Measurements from ENCODE around the gene CPEB3. TPM values are rescaled to one million over a fixed set of nuclear protein-coding genes. Genes with fewer than 3 reads are reported as not detected.
A peak's percentile ranks its signal among the peaks of the same experiment; 100 is the strongest.

CPEB3 gene
- total RNA-seq, 2 donors from 2014 or later, result 6.9 to 11.4 TPM

DNA sequence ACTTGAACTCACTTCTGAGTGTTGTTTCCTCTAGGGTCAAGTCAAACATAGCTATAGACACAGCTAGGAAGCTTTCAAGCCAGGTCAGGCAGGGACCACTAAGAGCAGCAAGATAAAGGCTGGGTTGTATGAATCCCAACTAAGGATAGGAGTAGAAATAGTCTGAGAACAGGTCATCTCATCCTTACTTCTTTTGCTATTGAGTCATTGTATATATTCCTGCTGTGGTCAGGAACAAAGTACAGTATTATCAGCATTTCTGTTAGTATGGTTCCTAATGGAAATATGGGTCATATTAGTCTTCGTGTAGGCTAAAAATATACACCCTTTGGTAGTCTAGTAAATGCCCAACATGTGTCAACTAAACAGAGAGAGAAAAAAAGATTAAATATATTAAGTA lies 222.0 kb downstream of the CPEB3 start:
- H3K36me3 ChIP-seq, result no peaks in the 10 kb centered on the region
- DNase-seq (ENCODE audit: low spot score), result no peak
- no peak for TF ChIP-seq CTCF (IDR thresholded peaks at IDR 0.05)
- no peak overlapping the region for H3K27ac ChIP-seq
- H3K4me1 ChIP-seq, result peaks cover 0 to 4% of the 10 kb centered on the region in 2 donors
- no peaks in the 10 kb centered on the region for H3K9me3 ChIP-seq
- no peaks in the 10 kb centered on the region for H3K27me3 ChIP-seq
- H3K4me3 ChIP-seq, result no peak overlapping the region

GRCh38 chr10:92066386-92066785 lies 224.5 kb downstream of the CPEB3 start:
- Histone ChIP-seq H3K4me3 (no peak overlapping the region), H3K27me3 (no peaks in the 10 kb centered on the region), H3K9me3 (no peaks in the 10 kb centered on the region), H3K4me1 (peaks cover 0 to 8% of the 10 kb centered on the region in 2 donors), H3K36me3 (no peaks in the 10 kb centered on the region), H3K27ac (no peak overlapping the region)
- no peak for DNase-seq (ENCODE audit: low spot score)
- no peak for TF ChIP-seq CTCF (IDR thresholded peaks at IDR 0.05)

DNA sequence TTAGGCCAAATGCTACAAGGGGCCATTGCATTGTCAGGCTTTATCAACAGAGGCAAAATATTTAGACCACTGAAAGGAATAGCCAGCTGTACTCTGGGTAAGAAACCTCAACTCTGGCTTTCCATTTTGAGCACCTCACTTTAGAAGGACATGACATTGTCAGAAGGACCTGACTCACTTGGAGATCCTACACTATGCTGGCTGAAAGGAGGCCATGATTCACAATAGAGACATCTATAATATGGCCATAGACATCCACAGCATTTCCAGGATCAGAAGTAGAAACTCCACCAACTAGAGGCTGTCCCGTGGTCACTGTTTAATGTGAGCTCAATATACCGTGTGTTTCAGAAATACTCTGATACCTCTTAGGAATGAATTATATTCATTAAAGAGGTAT lies 226.4 kb downstream of the CPEB3 start:
- Histone ChIP-seq H3K4me3 (no peak overlapping the region), H3K27ac (no peak overlapping the region), H3K4me1 (peaks cover 0 to 8% of the 10 kb centered on the region in 2 donors), H3K9me3 (no peaks in the 10 kb centered on the region), H3K27me3 (no peaks in the 10 kb centered on the region), H3K36me3 (no peaks in the 10 kb centered on the region)
- TF ChIP-seq CTCF (IDR thresholded peaks at IDR 0.05), result no peak
- no peak for DNase-seq (ENCODE audit: low spot score)

DNA sequence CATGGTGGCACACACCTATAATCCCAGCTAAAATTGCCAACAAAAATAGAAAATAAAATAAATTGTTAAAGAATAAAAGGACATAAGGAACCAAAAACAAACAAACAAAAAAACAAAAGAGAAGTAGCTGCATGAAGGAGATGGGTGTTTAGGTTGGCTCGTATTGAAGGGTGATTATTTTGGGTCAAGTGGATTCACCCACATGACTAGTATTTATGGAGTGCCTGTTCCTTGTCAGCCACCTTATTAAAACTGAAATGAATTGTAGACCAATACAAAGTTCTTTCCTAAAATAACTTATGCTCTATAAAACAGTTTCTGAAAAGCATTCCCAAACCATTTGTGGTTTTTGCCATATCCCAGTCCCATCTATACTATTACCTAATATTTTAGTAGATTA lies 228.6 kb downstream of the CPEB3 start:
- peaks cover 0 to 8% of the 10 kb centered on the region in 2 donors for H3K4me1 ChIP-seq
- TF ChIP-seq CTCF (IDR thresholded peaks at IDR 0.05), result no peak
- H3K36me3 ChIP-seq, result no peaks in the 10 kb centered on the region
- peak overlapping the region in 1 of 2 donors; percentile 9 for H3K27ac ChIP-seq
- DNase-seq (ENCODE audit: low spot score), result no peak
- no peaks in the 10 kb centered on the region for H3K9me3 ChIP-seq
- H3K4me3 ChIP-seq, result no peak overlapping the region
- H3K27me3 ChIP-seq, result no peaks in the 10 kb centered on the region

GRCh38 chr10:92054807-92055206 lies 236.1 kb downstream of the CPEB3 start:
- H3K27me3 ChIP-seq, result no peaks in the 10 kb centered on the region
- no peak for TF ChIP-seq CTCF (IDR thresholded peaks at IDR 0.05)
- H3K9me3 ChIP-seq, result no peaks in the 10 kb centered on the region
- H3K27ac ChIP-seq, result no peak overlapping the region
- H3K4me3 ChIP-seq, result no peak overlapping the region
- H3K36me3 ChIP-seq, result no peaks in the 10 kb centered on the region
- DNase-seq (ENCODE audit: low spot score), result no peak
- no peaks in the 10 kb centered on the region for H3K4me1 ChIP-seq

- H3K27ac ChIP-seq, result no peak overlapping the region
- no peak for TF ChIP-seq CTCF (IDR thresholded peaks at IDR 0.05)
- no peak for DNase-seq (ENCODE audit: low spot score)
- no peaks in the 10 kb centered on the region for H3K9me3 ChIP-seq
- no peaks in the 10 kb centered on the region for H3K27me3 ChIP-seq
- H3K36me3 ChIP-seq, result no peaks in the 10 kb centered on the region
- no peaks in the 10 kb centered on the region for H3K4me1 ChIP-seq
- no peak overlapping the region for H3K4me3 ChIP-seq
Observed at GRCh38 chr10:92052741-92053140, 238.1 kb downstream of the CPEB3 start.
